ENCODE results near the gene FKBP1C. TPM values are rescaled to one million over a fixed set of nuclear protein-coding genes. Genes with fewer than 3 reads are reported as not detected.

The FKBP1C gene
- total RNA-seq, 2 donors from 2014 or later = 0.32 TPM; not detected in 1

GRCh38 chr6:63245909-63246308 is 34.6 kb downstream of the FKBP1C start:
- no peaks in the 10 kb centered on the region for H3K27me3 ChIP-seq (replicated peaks; ENCODE audit: insufficient read depth)
- 69% methylated on average over 1 of the region's 1 CpG for WGBS
- intact Hi-C loops (cut with DNase I) = no loop called here
- H3K4me3 ChIP-seq = no peak overlapping the region
- H3K9me3 ChIP-seq = no peaks in the 10 kb centered on the region
- no peak for TF ChIP-seq POLR2A (IDR thresholded peaks at IDR 0.05)
- TF ChIP-seq CTCF (IDR thresholded peaks at IDR 0.05) = no peak
- no peak for TF ChIP-seq POLR2AphosphoS5 (IDR thresholded peaks at IDR 0.05)
- DNase-seq (ENCODE audit: low spot score) = no peak
- no peaks in the 10 kb centered on the region for H3K4me1 ChIP-seq (replicated peaks)
- no peak overlapping the region for H3K27ac ChIP-seq
- H3K36me3 ChIP-seq = no peaks in the 10 kb centered on the region

DNA sequence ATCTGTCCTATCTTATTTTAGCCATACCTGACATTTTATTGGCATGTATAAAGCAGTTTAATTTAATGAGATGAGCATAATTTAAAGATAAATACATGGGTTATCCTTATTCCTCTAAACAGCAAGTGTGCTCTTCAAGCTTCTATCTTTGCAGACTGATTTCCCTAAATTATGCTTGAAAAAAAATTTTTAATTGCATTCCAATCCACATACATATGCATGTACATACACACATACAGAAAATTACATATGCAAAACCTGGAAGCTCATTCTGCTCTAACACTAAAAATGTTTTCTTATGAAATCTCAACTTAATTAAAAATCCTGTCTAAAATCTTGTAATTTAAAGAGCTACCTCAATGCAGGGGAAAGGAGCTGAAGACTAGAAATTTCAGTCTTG is 35.3 kb downstream of the FKBP1C start:
- H3K4me1 ChIP-seq (replicated peaks) = no peaks in the 10 kb centered on the region
- DNase-seq (ENCODE audit: low spot score) = no peak
- TF ChIP-seq POLR2A (IDR thresholded peaks at IDR 0.05) (no peak), CTCF (IDR thresholded peaks at IDR 0.05) (no peak), POLR2AphosphoS5 (IDR thresholded peaks at IDR 0.05) (no peak)
- no peaks in the 10 kb centered on the region for H3K9me3 ChIP-seq
- H3K27ac ChIP-seq = no peak overlapping the region
- no peaks in the 10 kb centered on the region for H3K27me3 ChIP-seq (replicated peaks; ENCODE audit: insufficient read depth)
- H3K36me3 ChIP-seq = no peaks in the 10 kb centered on the region
- intact Hi-C loops (cut with DNase I) = no loop called here
- no peak overlapping the region for H3K4me3 ChIP-seq

GRCh38 chr6:63249875-63250482 is 38.7 kb downstream of the FKBP1C start:
- no peaks in the 10 kb centered on the region for H3K27me3 ChIP-seq (replicated peaks; ENCODE audit: insufficient read depth)
- WGBS = 67% methylated on average over 3 of the region's 3 CpGs
- no peak for DNase-seq (ENCODE audit: low spot score)
- H3K4me3 ChIP-seq = no peak overlapping the region
- H3K9me3 ChIP-seq = no peaks in the 10 kb centered on the region
- no peak overlapping the region for H3K27ac ChIP-seq
- intact Hi-C loops (cut with DNase I) = no loop called here
- no peaks in the 10 kb centered on the region for H3K4me1 ChIP-seq (replicated peaks)
- H3K36me3 ChIP-seq = no peaks in the 10 kb centered on the region
- TF ChIP-seq POLR2AphosphoS5 (IDR thresholded peaks at IDR 0.05) (no peak), POLR2A (IDR thresholded peaks at IDR 0.05) (no peak), CTCF (IDR thresholded peaks at IDR 0.05) (no peak)

DNA sequence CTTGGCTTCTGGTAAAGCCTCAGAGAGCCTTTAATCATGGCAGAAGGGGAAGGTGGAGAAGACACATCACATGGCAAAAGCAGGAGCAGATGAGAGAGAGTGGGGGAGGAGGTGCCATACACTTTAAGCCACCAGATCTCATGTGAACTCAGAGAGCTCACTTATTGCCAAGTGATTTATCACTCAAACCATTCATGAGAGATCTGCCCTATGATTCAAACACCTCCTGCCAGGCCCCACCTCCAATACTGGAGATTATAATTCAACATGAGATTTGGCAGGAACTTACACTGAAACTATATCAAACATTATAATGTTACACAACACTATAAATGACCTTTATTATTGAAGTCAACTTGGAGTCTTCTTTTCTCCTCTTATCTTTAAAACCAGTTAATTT is 47.9 kb downstream of the FKBP1C start:
- Histone ChIP-seq H3K4me1 (replicated peaks) (no peaks in the 10 kb centered on the region), H3K4me3 (no peak overlapping the region), H3K27ac (no peak overlapping the region), H3K27me3 (replicated peaks; ENCODE audit: insufficient read depth) (no peaks in the 10 kb centered on the region), H3K9me3 (no peaks in the 10 kb centered on the region), H3K36me3 (no peaks in the 10 kb centered on the region)
- intact Hi-C loops (cut with DNase I) = no loop called here
- no peak for DNase-seq (ENCODE audit: low spot score)
- TF ChIP-seq CTCF (IDR thresholded peaks at IDR 0.05) (no peak), POLR2A (IDR thresholded peaks at IDR 0.05) (no peak), POLR2AphosphoS5 (IDR thresholded peaks at IDR 0.05) (no peak)

DNA sequence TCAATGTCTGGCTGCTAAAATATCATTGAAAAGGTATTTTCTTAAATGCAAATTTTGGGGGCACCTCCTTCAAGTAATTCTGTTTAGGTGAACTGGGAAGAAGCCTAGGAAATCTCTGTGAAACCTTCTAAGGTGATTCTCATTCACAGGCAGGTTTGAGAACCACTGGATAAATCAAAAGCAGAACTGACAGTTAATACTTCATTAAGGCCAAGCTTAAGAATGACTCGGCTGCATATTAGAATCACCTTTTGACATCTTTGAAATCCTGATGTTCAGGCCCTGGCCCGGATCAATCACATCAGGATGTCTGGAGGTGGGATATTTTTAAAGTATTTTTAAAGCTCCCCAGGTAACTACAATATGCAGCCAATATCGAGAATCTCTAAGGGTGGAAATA is 50.6 kb downstream of the FKBP1C start:
- Histone ChIP-seq H3K9me3 (no peaks in the 10 kb centered on the region), H3K36me3 (no peaks in the 10 kb centered on the region), H3K27me3 (replicated peaks; ENCODE audit: insufficient read depth) (no peaks in the 10 kb centered on the region), H3K27ac (no peak overlapping the region), H3K4me3 (no peak overlapping the region), H3K4me1 (replicated peaks) (no peaks in the 10 kb centered on the region)
- DNase-seq (ENCODE audit: low spot score) = no peak
- intact Hi-C loops (cut with DNase I) = no loop called here
- TF ChIP-seq CTCF (IDR thresholded peaks at IDR 0.05) = no peak
- no peak for TF ChIP-seq POLR2AphosphoS5 (IDR thresholded peaks at IDR 0.05)
- no peak for TF ChIP-seq POLR2A (IDR thresholded peaks at IDR 0.05)
- WGBS = 61% methylated on average over 3 of the region's 3 CpGs
